ENCODE results near the gene EGR4. TPM values are rescaled to one million over a fixed set of nuclear protein-coding genes. Genes with fewer than 3 reads are reported as not detected.

EGR4 gene
- polyA plus RNA-seq (2011; rRNA removed) (0.03 TPM in 1 of 2 replicates, not detected in the other), polyA plus RNA-seq (2017; fragmentation: RNase III; extraction: RNeasy Plus Mini Kit Qiagen cat#74134 plus additional on column Dnase treatment) (not detected in 3 replicates), polyA minus RNA-seq (2011; rRNA and poly(A)+ RNA removed) (0.10 TPM in 1 of 2 replicates, not detected in the other)
- 0.05 and 0.12 TPM in 2 replicates for polyA plus RNA-seq (2012; cell fraction: cytosol; rRNA removed)
- polyA plus RNA-seq (2012; cell fraction: nucleus; rRNA removed), result 0.18 and 0.26 TPM in 2 replicates

- CTCF ChIA-PET, result interaction anchor here (0.8 to 8.9 kb wide), 8 partner anchors 15 to 116 kb away, joined by 3 to 107 read pairs (median 6); no protein-coding TSS in a partner anchor
- ATAC-seq, result peak; percentile 49 to 76
- TF ChIP-seq KDM5A (IDR thresholded peaks at IDR 0.05) (no peak), NR3C1 (IDR thresholded peaks at IDR 0.05) (no peak), RFX5 (IDR thresholded peaks at IDR 0.05) (0 out of 2 replicates have a peak, but pooled peaks have one; percentile 29), ZFP36 (IDR thresholded peaks at IDR 0.05; ENCODE audit: borderline replicate concordance, partially characterized antibody) (peak; percentile 43)
- TF ChIP-seq, protein P1, sequence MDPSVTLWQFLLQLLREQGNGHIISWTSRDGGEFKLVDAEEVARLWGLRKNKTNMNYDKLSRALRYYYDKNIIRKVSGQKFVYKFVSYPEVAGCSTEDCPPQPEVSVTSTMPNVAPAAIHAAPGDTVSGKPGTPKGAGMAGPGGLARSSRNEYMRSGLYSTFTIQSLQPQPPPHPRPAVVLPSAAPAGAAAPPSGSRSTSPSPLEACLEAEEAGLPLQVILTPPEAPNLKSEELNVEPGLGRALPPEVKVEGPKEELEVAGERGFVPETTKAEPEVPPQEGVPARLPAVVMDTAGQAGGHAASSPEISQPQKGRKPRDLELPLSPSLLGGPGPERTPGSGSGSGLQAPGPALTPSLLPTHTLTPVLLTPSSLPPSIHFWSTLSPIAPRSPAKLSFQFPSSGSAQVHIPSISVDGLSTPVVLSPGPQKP (IDR thresholded peaks at IDR 0.05; ENCODE audit: low read depth, low read length), result 0 out of 2 replicates have a peak, but pooled peaks have one; percentile 11
- DNase-seq (ENCODE audit: low read depth in 1 of 2, low spot score in 1 of 2), result peak; percentile 89 to 93
- POLR2A ChIA-PET, result interaction anchor here (0.5 to 1.4 kb wide), 3 partner anchors 60 to 92 kb away, joined by 3 to 5 read pairs (median 5); partner anchors contain the start of genes ALMS1, CCT7 and PRADC1
- H3K27ac ChIP-seq, result peak within 1 kb of the TSS in 1 of 2 experiments; percentile 14; a peak in 1 of 6 replicates
- H3K9me3 ChIP-seq, result peaks cover 5% of the 10 kb centered on the region; the same call in 2 of the 3 replicates
- peak within 1 kb of the TSS; percentile 95 for H3K4me2 ChIP-seq
- WGBS (ENCODE audit: missing lambda C conversion rate), result 3% methylated on average over 11 of the region's 45 CpGs
- no peak for FAIRE-seq
- peaks cover 18% of the 10 kb centered on the region; the same call in 2 of the 3 replicates for H3K4me1 ChIP-seq
- peak within 1 kb of the TSS; percentile 58 for H3K4me3 ChIP-seq
Measured at GRCh38 chr2:73293534-73294171, at the start of gene EGR4. Gene EGR4, minus strand, starts transcription at chr2:73293548. Its CDS starts 231 bp downstream, at chr2:73293317.

- TF ChIP-seq BHLHE40 (IDR thresholded peaks at IDR 0.05; ENCODE audit: low read depth, low read length), result no peak
- no peak for TF ChIP-seq CHD4 (IDR thresholded peaks at IDR 0.05; ENCODE audit: borderline replicate concordance)
- no peak for TF ChIP-seq ZC3H11A (IDR thresholded peaks at IDR 0.05)
- TF ChIP-seq ESRRA (IDR thresholded peaks at IDR 0.05; ENCODE audit: borderline replicate concordance, low read length), result no peak
- no peak for TF ChIP-seq RFX5 (IDR thresholded peaks at IDR 0.05)
- TF ChIP-seq ZNF302 (CRISPR knock-in tag; IDR thresholded peaks at IDR 0.05), result no peak
- no peak for TF ChIP-seq SREBF2 (IDR thresholded peaks at IDR 0.05)
- no peak for TF ChIP-seq TFCP2L1 (CRISPR knock-in tag; IDR thresholded peaks at IDR 0.05)
- CTCF ChIA-PET, result interaction anchor here (1.0 to 2.7 kb wide), 2 partner anchors 19 to 51 kb away, joined by 3 to 10 read pairs; no protein-coding TSS in a partner anchor
- Histone ChIP-seq H3K4me2 (no peak overlapping the region), H3K4me3 (no peak overlapping the region), H3K9me3 (no peaks in the 10 kb centered on the region), H3K4me1 (no peaks in the 10 kb centered on the region), H3K27ac (no peak overlapping the region)
- no peak for ATAC-seq
- FAIRE-seq, result no peak
- 31% methylated on average over 3 of the region's 3 CpGs for WGBS (ENCODE audit: missing lambda C conversion rate)
- no peak for DNase-seq (ENCODE audit: low read depth in 1 of 2, low spot score in 1 of 2)
- POLR2A ChIA-PET, result no interaction called here
Measured at GRCh38 chr2:73341039-73341438, 47.7 kb upstream of the EGR4 start.

GRCh38 chr2:73339201-73339600 is 45.9 kb upstream of the EGR4 start:
- WGBS (ENCODE audit: missing lambda C conversion rate), result 73% methylated on average over 3 of the region's 3 CpGs
- no peak for TF ChIP-seq RNF2 (IDR thresholded peaks at IDR 0.05; ENCODE audit: borderline replicate concordance, low read depth)
- no peak for TF ChIP-seq RAD21 (conservative IDR thresholded peaks at IDR 0.05 in 1 of 2, IDR thresholded peaks at IDR 0.05 in 1 of 2)
- TF ChIP-seq PHF8 (IDR thresholded peaks at IDR 0.05; ENCODE audit: borderline replicate concordance, low read depth), result no peak
- no peak for TF ChIP-seq KDM1A (IDR thresholded peaks at IDR 0.05; ENCODE audit: low read depth)
- no peak for TF ChIP-seq EHMT2 (IDR thresholded peaks at IDR 0.05; ENCODE audit: low read depth)
- TF ChIP-seq POLR2AphosphoS2 (conservative IDR thresholded peaks at IDR 0.05; ENCODE audit: low read length), result no peak
- TF ChIP-seq, protein P2, sequence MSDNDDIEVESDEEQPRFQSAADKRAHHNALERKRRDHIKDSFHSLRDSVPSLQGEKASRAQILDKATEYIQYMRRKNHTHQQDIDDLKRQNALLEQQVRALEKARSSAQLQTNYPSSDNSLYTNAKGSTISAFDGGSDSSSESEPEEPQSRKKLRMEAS (IDR thresholded peaks at IDR 0.05), result no peak
- TF ChIP-seq SREBF2 (IDR thresholded peaks at IDR 0.05), result no peak
- no peak for TF ChIP-seq NR3C1 (IDR thresholded peaks at IDR 0.05)
- no peak for TF ChIP-seq NFE2L2 (conservative IDR thresholded peaks at IDR 0.05; ENCODE audit: low read length)
- no peak for TF ChIP-seq RARB (CRISPR knock-in tag; IDR thresholded peaks at IDR 0.05)
- no peak for TF ChIP-seq PBX3 (IDR thresholded peaks at IDR 0.05)
- TF ChIP-seq, protein P3, sequence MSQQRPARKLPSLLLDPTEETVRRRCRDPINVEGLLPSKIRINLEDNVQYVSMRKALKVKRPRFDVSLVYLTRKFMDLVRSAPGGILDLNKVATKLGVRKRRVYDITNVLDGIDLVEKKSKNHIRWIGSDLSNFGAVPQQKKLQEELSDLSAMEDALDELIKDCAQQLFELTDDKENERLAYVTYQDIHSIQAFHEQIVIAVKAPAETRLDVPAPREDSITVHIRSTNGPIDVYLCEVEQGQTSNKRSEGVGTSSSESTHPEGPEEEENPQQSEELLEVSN (IDR thresholded peaks at IDR 0.05; ENCODE audit: borderline replicate concordance, low read depth), result no peak
- TF ChIP-seq ZC3H11A (IDR thresholded peaks at IDR 0.05), result no peak
- TF ChIP-seq TFCP2L1 (CRISPR knock-in tag; IDR thresholded peaks at IDR 0.05), result no peak
- no peak for TF ChIP-seq MAFK (IDR thresholded peaks at IDR 0.05; ENCODE audit: partially characterized antibody)
- Histone ChIP-seq H3K4me2 (no peak overlapping the region), H3K27ac (no peak overlapping the region), H3K4me1 (no peaks in the 10 kb centered on the region), H3K4me3 (no peak overlapping the region), H3K9me3 (peaks cover 8% of the 10 kb centered on the region; the same call in 1 of the 3 replicates)
- FAIRE-seq (no peak), DNase-seq (ENCODE audit: low read depth in 1 of 2, low spot score in 1 of 2) (no peak), ATAC-seq (no peak)
- ChIA-PET POLR2A (no interaction called here), CTCF (interaction anchor here (0.8 to 1.3 kb wide), 4 partner anchors 8 to 49 kb away, joined by 3 read pairs; no protein-coding TSS in a partner anchor)
